Psoas muscle (tissue), 8 donors: ENCODE data around the gene IQCM. TPM values are rescaled to one million over a fixed set of nuclear protein-coding genes. Genes with fewer than 3 reads are reported as not detected.

Experiments
- ATAC-seq, 4 donors: fragments of 200-7000 bp; cut with Tn5 transposase; one replicate each; pipeline ENCODE4 v1.9.1; 2020; ENCODE audit warnings: moderate library complexity in 3 of 4, mild to moderate bottlenecking in 2 of 4
- DNase-seq, 2 donors: peaks; one replicate each; pipeline ENCODE4 v3.0.0-alpha.2; 2020
- H3K27ac ChIP-seq: fragments of 200-600 bp; one replicate; pipeline ENCODE4 v1.8.0; 2022
- H3K27me3 ChIP-seq, 3 donors: fragments of 200-600 bp in 1 of 3; one replicate each; pipeline versions ENCODE4 v1.6.1 to v1.8.0; 2013 to 2022; ENCODE audit warnings: low read length in 2 of 3, mild to moderate bottlenecking in 2 of 3, moderate library complexity in 1 of 3; ENCODE audit not compliant: insufficient read depth in 3 of 3
- H3K36me3 ChIP-seq, 2 donors: fragments of 200-600 bp in 1 of 2; one replicate each; pipeline versions ENCODE4 v1.6.1 to v1.8.0; 2013 to 2022; ENCODE audit warnings: low read depth in 1 of 2, mild to moderate bottlenecking in 1 of 2, moderate library complexity in 1 of 2; ENCODE audit not compliant: insufficient read depth in 1 of 2
- H3K4me1 ChIP-seq: fragments of 200-600 bp; one replicate; pipeline ENCODE4 v1.8.0; 2022
- H3K4me3 ChIP-seq: fragments of 200-600 bp; one replicate; pipeline ENCODE4 v1.8.0; 2022; ENCODE audit warnings: mild to moderate bottlenecking
- H3K9me3 ChIP-seq: fragments of 200-600 bp; one replicate; pipeline ENCODE4 v1.8.0; 2022
- CTCF ChIP-seq: fragments of 200-600 bp; IDR thresholded peaks from one replicate; pipeline ENCODE4 v1.8.0; 2022; ENCODE audit warnings: antibody characterized with exemption
- WGBS, 3 donors: extraction: QIAGEN DNeasy Blood & Tissue Kit; methylation state at CpG; one replicate each; pipeline versions ENCODE4 v1.1.6 to v1.1.7; 2013; 5-methylcytosine and 5-hydroxymethylcytosine counted together
- intact Hi-C, 2 donors: fragments of 100-400 bp; cut with DNase I; formaldehyde crosslinking; loops; one replicate each; pipeline versions ENCODE4 v1.11.0 to v1.14.2; 2022
- polyA plus RNA-seq, 3 donors: library from polyadenylated mRNA; stranded (reverse); fragments of 200-250 nt; gene quantifications; one replicate each; pipeline ENCODE4 v1.2.3, GENCODE V29; 2013
- total RNA-seq, 4 donors: library from RNA; stranded (reverse); fragmentation: NEBNext Ultra II Directional in 2 of 4; extraction: Animal tissue kit (Norgen Biotek cat#: 25700) in 2 of 4; gene quantifications; one replicate each; pipeline versions ENCODE4 v1.2.1 to v1.2.4, GENCODE V29; 2021 to 2023
- donor health status: healthy with polysubstance abuse.
- donor health status: DM: no; HTN: no; CAD: no; lungs with moderate emphysema.
- donor health status: Bipolar disorder and iron deficiency.
- donor health status: healthy.
- donor health status: DM: yes; HTN: yes; CAD: no.
- donor health status: DM: no; HTN: no; CAD: no.
- donor health status: DM: no; HTN: no; CAD: no.
- donor health status: DM: yes; HTN: yes; CAD: no.

The IQCM gene
- total and polyA plus RNA-seq, 7 donors, result 1.1 TPM; not detected in 6

DNA sequence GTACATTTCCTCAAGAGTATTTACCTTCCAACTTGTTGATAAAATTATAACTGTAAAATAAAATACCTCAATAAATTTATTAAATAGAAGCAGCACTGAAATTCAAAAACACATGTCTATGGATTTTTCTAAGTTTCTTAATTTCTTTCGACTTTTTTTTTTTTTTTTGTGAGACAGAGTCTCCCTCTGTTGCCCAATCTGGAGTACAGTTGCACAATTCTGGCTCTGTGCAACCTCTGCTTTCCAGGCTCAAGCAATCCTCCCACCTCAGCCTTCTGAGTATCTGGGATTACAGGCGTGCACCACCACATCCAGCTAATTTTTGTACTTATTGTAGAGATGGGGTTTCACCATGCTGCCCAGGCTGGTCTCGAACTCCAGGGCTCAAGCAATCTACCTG lies 79.8 kb downstream of the IQCM start:
- intact Hi-C loops, result no loop called here
- no peak for TF ChIP-seq CTCF
- Histone ChIP-seq H3K27ac (no peak overlapping the region), H3K27me3 (no peaks in the 10 kb centered on the region), H3K36me3 (no peaks in the 10 kb centered on the region), H3K9me3 (no peaks in the 10 kb centered on the region), H3K4me1 (no peaks in the 10 kb centered on the region), H3K4me3 (no peak overlapping the region)
- DNase-seq (no peak), ATAC-seq (no peak)
- WGBS, 3 donors, result 77 to 86% (median 84%) methylated on average over 3 of the region's 3 CpGs

GRCh38 chr4:149728444-149728843 lies 87.2 kb downstream of the IQCM start:
- ATAC-seq, result no peak
- H3K36me3 ChIP-seq, result no peaks in the 10 kb centered on the region
- H3K9me3 ChIP-seq, result no peaks in the 10 kb centered on the region
- intact Hi-C loops, result no loop called here
- no peak overlapping the region for H3K27ac ChIP-seq
- no peak for DNase-seq
- no peaks in the 10 kb centered on the region for H3K27me3 ChIP-seq
- WGBS, 3 donors, result 89 to 91% (median 90%) methylated on average over 1 of the region's 1 CpG
- no peaks in the 10 kb centered on the region for H3K4me1 ChIP-seq
- no peak overlapping the region for H3K4me3 ChIP-seq
- no peak for TF ChIP-seq CTCF

GRCh38 chr4:149727663-149728062 lies 88.0 kb downstream of the IQCM start:
- no peak overlapping the region for H3K27ac ChIP-seq
- 47 to 52% (median 50%) methylated on average over 1 of the region's 1 CpG for WGBS, 3 donors
- no peaks in the 10 kb centered on the region for H3K27me3 ChIP-seq
- H3K4me3 ChIP-seq, result no peak overlapping the region
- no peaks in the 10 kb centered on the region for H3K4me1 ChIP-seq
- DNase-seq (no peak), ATAC-seq (no peak)
- no peaks in the 10 kb centered on the region for H3K9me3 ChIP-seq
- intact Hi-C loops, result no loop called here
- no peaks in the 10 kb centered on the region for H3K36me3 ChIP-seq
- no peak for TF ChIP-seq CTCF

DNA sequence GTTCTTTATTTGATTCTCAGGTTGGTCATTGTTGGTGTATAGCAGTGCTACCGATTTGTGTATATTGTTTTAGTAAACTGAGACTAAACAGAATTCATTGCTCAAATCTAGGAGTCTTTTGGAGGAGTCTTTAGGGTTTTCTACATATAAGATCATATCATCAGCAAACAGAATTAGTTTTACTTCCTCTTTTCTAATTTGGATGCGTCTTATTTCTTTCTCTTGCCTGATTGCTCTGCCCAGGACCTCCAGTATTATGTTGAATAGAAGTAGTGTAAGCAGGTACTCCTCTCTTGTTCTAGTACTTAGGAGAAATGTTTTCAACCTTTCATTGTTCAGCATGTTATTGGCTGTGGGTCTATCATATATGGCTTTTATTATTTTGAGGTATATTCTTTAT lies 92.6 kb downstream of the IQCM start:
- Histone ChIP-seq H3K9me3 (no peaks in the 10 kb centered on the region), H3K36me3 (no peaks in the 10 kb centered on the region), H3K4me3 (no peak overlapping the region), H3K27ac (no peak overlapping the region), H3K27me3 (no peaks in the 10 kb centered on the region), H3K4me1 (no peaks in the 10 kb centered on the region)
- DNase-seq (no peak), ATAC-seq (no peak)
- intact Hi-C loops, result no loop called here
- no peak for TF ChIP-seq CTCF
- WGBS, 3 donors, result 85 to 95% (median 88%) methylated on average over 2 of the region's 2 CpGs

DNA sequence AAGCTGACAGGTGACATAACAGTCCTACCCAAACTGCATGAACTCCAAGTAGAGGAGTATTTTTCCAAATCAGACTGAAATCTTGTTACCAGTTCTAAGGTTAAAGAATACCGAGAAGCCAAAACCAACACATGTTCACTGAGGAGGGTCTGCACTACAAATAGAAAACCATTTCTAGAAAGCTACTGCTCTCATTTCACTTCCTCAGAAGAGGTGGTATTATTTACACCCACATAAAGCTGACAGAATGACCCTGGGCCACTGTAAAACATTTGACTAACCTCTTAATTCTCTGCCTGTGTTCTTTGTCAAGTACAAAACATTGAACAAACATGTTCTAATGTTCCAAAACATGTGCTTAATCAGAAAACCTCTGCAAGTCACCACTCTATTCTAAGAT lies 95.8 kb downstream of the IQCM start:
- Histone ChIP-seq H3K27me3 (no peaks in the 10 kb centered on the region), H3K9me3 (peaks cover 8% of the 10 kb centered on the region), H3K4me1 (no peaks in the 10 kb centered on the region), H3K4me3 (no peak overlapping the region), H3K36me3 (no peaks in the 10 kb centered on the region), H3K27ac (no peak overlapping the region)
- no peak for DNase-seq
- intact Hi-C loops, result no loop called here
- WGBS, 3 donors, result 23 to 42% (median 40%) methylated on average over 1 of the region's 1 CpG
- no peak for TF ChIP-seq CTCF
- ATAC-seq, result no peak
